ENCODE results near the gene GON4L.

- TF ChIP-seq CTCF (IDR thresholded peaks at IDR 0.05 in 4 of 5, conservative IDR thresholded peaks at IDR 0.05 in 1 of 5) (no peak), POLR2A (IDR thresholded peaks at IDR 0.05) (no peak)
Measured at GRCh38 chr1:155899683-155900082, 42.7 kb upstream of the GON4L start.
